ENCODE measurements around the gene SMIM1. TPM values are rescaled to one million over a fixed set of nuclear protein-coding genes. Genes with fewer than 3 reads are reported as not detected.

Gene SMIM1
- total and polyA plus RNA-seq, 2 of the 4 experiments (the other 2 are of a cell fraction): 0.90 to 3.4 TPM

GRCh38 chr1:3821908-3822307 lies 49.4 kb downstream of the SMIM1 start:
- 94% methylated on average over 14 of the region's 15 CpGs; no CpG with 5 or more reads in 1 of the 2 experiments for WGBS, 2 experiments (ENCODE audit: extremely low coverage in 2 of 2, insufficient read length in 1 of 2)
- H3K9ac ChIP-seq (ENCODE audit: low read depth, low read length): no peak overlapping the region
- no peak overlapping the region for H3K56ac ChIP-seq (ENCODE audit: extremely low read depth, insufficient read depth, low read length)
- no peak overlapping the region for H3K4me2 ChIP-seq (ENCODE audit: low read depth, low read length)
- ATAC-seq (ENCODE audit: low read depth) (no peak), DNase-seq (no peak)
- no TSS peak for BruUV-seq (replicated peaks)
- dilution Hi-C loops (cut with HindIII; ENCODE audit: low sequenced_read_pairs, unreplicated experiment) (no loop called here), in situ Hi-C loops (cut with MboI; ENCODE audit: low sequenced_read_pairs) (no loop called here), intact Hi-C loops (cut with micrococcal nuclease) (no loop called here)
- no peak overlapping the region for H3K18ac ChIP-seq (ENCODE audit: low read depth, low read length)
- H3K27me3 ChIP-seq (ENCODE audit: control insufficient read depth, insufficient read depth, low read length): no peaks in the 10 kb centered on the region
- ChIA-PET POLR2A (ENCODE audit: unreplicated experiment) (no interaction called here), CTCF (no interaction called here)
- peaks cover 50% of the 10 kb centered on the region for H3K36me3 ChIP-seq (ENCODE audit: control insufficient read depth, insufficient read depth, low read length)
- H2AK9ac ChIP-seq (replicated peaks; ENCODE audit: low read depth, low read length, poor library complexity): no peak overlapping the region
- no peak overlapping the region for H2AK5ac ChIP-seq (ENCODE audit: low read depth, low read length)
- no peak overlapping the region for H3K14ac ChIP-seq (replicated peaks; ENCODE audit: low read depth, low read length)
- H4K20me1 ChIP-seq (ENCODE audit: insufficient read depth, low read length): no peaks in the 10 kb centered on the region
- no peak overlapping the region for H3K4me3 ChIP-seq (ENCODE audit: insufficient read depth, low read depth, low read length)
- no peak overlapping the region for H2AFZ ChIP-seq (replicated peaks; ENCODE audit: low read length, poor library complexity)
- no peak overlapping the region for H4K8ac ChIP-seq (ENCODE audit: low read depth in 2 of 2, low read length in 2 of 2)
- H3K9me3 ChIP-seq (ENCODE audit: control insufficient read depth, insufficient read depth, low read length): no peaks in the 10 kb centered on the region
- H2BK5ac ChIP-seq (ENCODE audit: low read depth, low read length, poor library complexity, severe bottlenecking): no peak overlapping the region
- H3K23ac ChIP-seq (ENCODE audit: low read depth, low read length): no peak overlapping the region
- no peak overlapping the region for H4K5ac ChIP-seq (ENCODE audit: low read depth, low read length)
- no peak overlapping the region for H2BK120ac ChIP-seq (ENCODE audit: low read depth, low read length)
- TF ChIP-seq RAD21 (IDR thresholded peaks at IDR 0.05; ENCODE audit: low read length) (no peak), CEBPB (IDR thresholded peaks at IDR 0.05; ENCODE audit: low read depth, low read length) (peak; percentile 49)
- H3K27ac ChIP-seq (ENCODE audit: insufficient read depth, low read length): no peak overlapping the region
- no peak overlapping the region for H3K4ac ChIP-seq (ENCODE audit: low read depth, low read length)
- no peaks in the 10 kb centered on the region for H3K79me1 ChIP-seq (ENCODE audit: low read depth in 1 of 2, low read length in 2 of 2)
- no peak overlapping the region for H4K91ac ChIP-seq (ENCODE audit: insufficient read depth, low read depth, low read length)
- no peak overlapping the region for H2BK15ac ChIP-seq (ENCODE audit: low read depth, low read length)
- H3K4me1 ChIP-seq (ENCODE audit: control insufficient read depth, insufficient read depth, low read length): no peaks in the 10 kb centered on the region
- H2BK20ac ChIP-seq (ENCODE audit: low read depth, low read length): no peak overlapping the region
- no peaks in the 10 kb centered on the region for H3K9me1 ChIP-seq (ENCODE audit: insufficient read depth, low read length)
